Astrocyte (in vitro differentiated cells and primary cell): ENCODE results near the gene NCK2.

Experiments used
- EZH2 ChIP-seq: IDR thresholded peaks from 2 replicates; pipeline ENCODE4 v1.6.1; 2012; ENCODE audit warnings: mild to moderate bottlenecking, low read length, inconsistent platforms; ENCODE audit not compliant: insufficient read depth
- TF ChIP-seq, protein P1 (sequence below): IDR thresholded peaks from 2 replicates; pipeline ENCODE4 v1.5.1; 2011; ENCODE audit warnings: low read depth, mild to moderate bottlenecking, inconsistent platforms, low read length, moderate library complexity; ENCODE audit not compliant: insufficient read depth

DNA sequence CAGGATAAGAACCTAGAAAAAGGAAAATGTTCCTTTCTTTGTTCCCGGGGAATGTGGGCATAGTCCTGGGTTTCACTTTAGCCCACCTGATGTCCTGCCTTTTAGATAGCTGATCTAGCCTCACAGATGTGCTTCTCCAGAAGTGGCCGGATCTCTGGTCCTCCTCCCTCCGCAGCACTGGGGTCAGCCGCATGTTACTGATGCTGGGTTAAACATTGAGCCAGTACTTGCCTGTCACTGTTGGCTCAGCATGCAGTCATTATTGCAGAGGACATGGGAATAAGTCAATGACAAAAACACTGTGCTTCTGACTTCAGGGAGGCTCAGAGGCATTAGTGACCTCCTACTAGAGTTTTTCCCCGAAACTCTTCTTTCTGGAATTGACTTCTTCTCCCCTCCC, 27.6 kb downstream of the NCK2 start:
- TF ChIP-seq, protein P1, sequence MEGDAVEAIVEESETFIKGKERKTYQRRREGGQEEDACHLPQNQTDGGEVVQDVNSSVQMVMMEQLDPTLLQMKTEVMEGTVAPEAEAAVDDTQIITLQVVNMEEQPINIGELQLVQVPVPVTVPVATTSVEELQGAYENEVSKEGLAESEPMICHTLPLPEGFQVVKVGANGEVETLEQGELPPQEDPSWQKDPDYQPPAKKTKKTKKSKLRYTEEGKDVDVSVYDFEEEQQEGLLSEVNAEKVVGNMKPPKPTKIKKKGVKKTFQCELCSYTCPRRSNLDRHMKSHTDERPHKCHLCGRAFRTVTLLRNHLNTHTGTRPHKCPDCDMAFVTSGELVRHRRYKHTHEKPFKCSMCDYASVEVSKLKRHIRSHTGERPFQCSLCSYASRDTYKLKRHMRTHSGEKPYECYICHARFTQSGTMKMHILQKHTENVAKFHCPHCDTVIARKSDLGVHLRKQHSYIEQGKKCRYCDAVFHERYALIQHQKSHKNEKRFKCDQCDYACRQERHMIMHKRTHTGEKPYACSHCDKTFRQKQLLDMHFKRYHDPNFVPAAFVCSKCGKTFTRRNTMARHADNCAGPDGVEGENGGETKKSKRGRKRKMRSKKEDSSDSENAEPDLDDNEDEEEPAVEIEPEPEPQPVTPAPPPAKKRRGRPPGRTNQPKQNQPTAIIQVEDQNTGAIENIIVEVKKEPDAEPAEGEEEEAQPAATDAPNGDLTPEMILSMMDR: no peak
- TF ChIP-seq EZH2: no peak
